GM12878 (cell line): ENCODE data around the gene CTSW. TPM values are rescaled to one million over a fixed set of nuclear protein-coding genes. Genes with fewer than 3 reads are reported as not detected.
A peak's percentile ranks its signal among the peaks of the same experiment; 100 is the strongest.

Experiments
- CEBPZ ChIP-seq: fragments of 150-350 bp; IDR thresholded peaks from 2 replicates; pipeline ENCODE4 v1.6.1; 2016; ENCODE audit warnings: low read depth, low read length
- ETV6 ChIP-seq, 2 experiments: fragments of 450-650 bp in 1 of 2; IDR thresholded peaks in 1 of 2; conservative IDR thresholded peaks in 1 of 2; 2 replicates each; pipeline ENCODE4 v1.6.1; 2014; ENCODE audit warnings: antibody characterized with exemption in 1 of 2, borderline replicate concordance in 1 of 2, low read depth in 1 of 2, mild to moderate bottlenecking in 1 of 2, moderate library complexity in 1 of 2
- FOS ChIP-seq: IDR thresholded peaks from 3 replicates; pipeline ENCODE4 v1.6.1; 2011; ENCODE audit warnings: borderline replicate concordance; ENCODE audit not compliant: insufficient read length; ENCODE audit errors: extremely low read depth
- GABPA ChIP-seq: IDR thresholded peaks from 2 replicates; pipeline ENCODE4 v1.6.1; 2014; ENCODE audit warnings: antibody characterized with exemption, low read depth, mild to moderate bottlenecking, inconsistent platforms
- HCFC1 ChIP-seq: fragments of 150-350 bp; IDR thresholded peaks from 2 replicates; pipeline ENCODE4 v1.6.1; 2014; ENCODE audit warnings: low read length
- HDAC2 ChIP-seq: fragments of 200-600 bp; sonication (generic); IDR thresholded peaks from 2 replicates; pipeline ENCODE4 v1.6.1; 2017
- KAT2A ChIP-seq: conservative IDR thresholded peaks from 2 replicates; pipeline ENCODE4 v1.6.1; 2011; ENCODE audit warnings: low read depth, low read length; ENCODE audit not compliant: control insufficient read depth
- MEF2B ChIP-seq: fragments of 450-650 bp; IDR thresholded peaks from 2 replicates; pipeline ENCODE4 v1.6.1; 2018; ENCODE audit warnings: mild to moderate bottlenecking, moderate library complexity; ENCODE audit not compliant: partially characterized antibody, poor library complexity, severe bottlenecking
- MYB ChIP-seq: fragments of 150-350 bp; IDR thresholded peaks from 2 replicates; pipeline ENCODE4 v1.6.1; 2014; ENCODE audit warnings: mild to moderate bottlenecking, low read depth, low read length, borderline replicate concordance
- MYC ChIP-seq: IDR thresholded peaks from 2 replicates; pipeline ENCODE4 v1.6.1; 2011; ENCODE audit warnings: mild to moderate bottlenecking, low read length, moderate library complexity, inconsistent platforms; ENCODE audit not compliant: insufficient read depth, insufficient replicate concordance, insufficient read length, severe bottlenecking
- NBN ChIP-seq: fragments of 450-650 bp; IDR thresholded peaks from 2 replicates; pipeline ENCODE4 v1.6.1; 2016
- NR2C1 ChIP-seq: fragments of 450-650 bp; IDR thresholded peaks from 2 replicates; pipeline ENCODE4 v1.6.1; 2017; ENCODE audit warnings: antibody characterized with exemption, mild to moderate bottlenecking, moderate library complexity
- PML ChIP-seq: IDR thresholded peaks from 2 replicates; pipeline ENCODE4 v1.6.1; 2012; ENCODE audit warnings: low read length, inconsistent platforms
- POLR2A ChIP-seq: IDR thresholded peaks from 2 replicates; pipeline ENCODE4 v1.6.1; 2011; ENCODE audit warnings: low read depth, mild to moderate bottlenecking, low read length
- POU2F2 ChIP-seq: IDR thresholded peaks from 3 replicates; pipeline ENCODE4 v1.6.1; 2011; ENCODE audit warnings: low read depth, mild to moderate bottlenecking, low read length, borderline replicate concordance
- RELB ChIP-seq: fragments of 450-650 bp; IDR thresholded peaks from 2 replicates; pipeline ENCODE4 v1.6.1; 2017; ENCODE audit warnings: low read depth, mild to moderate bottlenecking, moderate library complexity
- REST ChIP-seq: IDR thresholded peaks from 2 replicates; pipeline ENCODE4 v1.6.1; 2012; ENCODE audit warnings: mild to moderate bottlenecking, low read depth, low read length
- SMAD1 ChIP-seq: fragments of 450-650 bp; IDR thresholded peaks from 2 replicates; pipeline ENCODE4 v1.6.1; 2018; ENCODE audit warnings: mild to moderate bottlenecking, low read depth; ENCODE audit not compliant: partially characterized antibody
- SP1 ChIP-seq: IDR thresholded peaks from one replicate; pipeline ENCODE4 v1.6.1; 2011; ENCODE audit warnings: low read depth, low read length
- SREBF1 ChIP-seq: IDR thresholded peaks from 2 replicates; pipeline ENCODE4 v1.6.1; 2012; ENCODE audit warnings: mild to moderate bottlenecking, low read length
- SRF ChIP-seq, 2 experiments: IDR thresholded peaks; 2 replicates each; pipeline ENCODE4 v1.6.1; 2011; ENCODE audit warnings: low read depth in 2 of 2, low read length in 2 of 2, mild to moderate bottlenecking in 1 of 2, moderate library complexity in 1 of 2
- TAF1 ChIP-seq: IDR thresholded peaks from 2 replicates; pipeline ENCODE4 v1.6.1; 2011; ENCODE audit warnings: mild to moderate bottlenecking, low read depth, low read length, borderline replicate concordance
- ZNF207 ChIP-seq: fragments of 450-650 bp; IDR thresholded peaks from 2 replicates; pipeline ENCODE4 v1.6.1; 2014; ENCODE audit warnings: antibody characterized with exemption, mild to moderate bottlenecking, borderline replicate concordance
- polyA plus RNA-seq, 11 experiments: library from polyadenylated mRNA; depleted of rRNA in 4 of 11; unstranded in 6 of 11; stranded (reverse) in 5 of 11; fragments of >200 nt; fragmentation: Nextera tagmentation in 4 of 11; fragmentation: Illumina TruSeq in 1 of 11; extraction: Ambion mirVana in 4 of 11; extraction: Trizol in 1 of 11; gene quantifications; 1 replicate in 1 of 11; 2 replicates in 10 of 11; pipeline versions ENCODE4 v1.2.1 to v1.2.3, GENCODE V29; 2011 to 2016; ENCODE audit warnings: inconsistent platforms in 2 of 11, missing spikeins in 2 of 11, low read depth in 1 of 11
- total RNA-seq, 4 experiments: library from RNA; depleted of rRNA in 3 of 4; stranded (reverse); fragments of >200 nt in 3 of 4; fragmentation: Illumina TruSeq in 1 of 4; extraction: Trizol in 1 of 4; gene quantifications; 2 replicates each; pipeline versions ENCODE4 v1.2.1 to v1.2.3, GENCODE V29; 2013 to 2021

The CTSW gene
- total and polyA plus RNA-seq, 10 of the 15 experiments (the other 5 are each of a cell fraction or from before 2014, with no cell fraction given): 0.53 to 12.0 (median 1.7) TPM

- TF ChIP-seq REST: 0 out of 2 replicates have a peak, but pooled peaks have one; percentile 29
- TF ChIP-seq MYC: no peak
- TF ChIP-seq MYB: no peak
- TF ChIP-seq FOS: no peak
- TF ChIP-seq MEF2B: peak; percentile 26
- TF ChIP-seq ZNF207: peak; percentile 62; the same call in 1 of the 2 replicates
- no peak for TF ChIP-seq KAT2A
- TF ChIP-seq GABPA: no peak
- TF ChIP-seq NR2C1: peak; percentile 80
- no peak for TF ChIP-seq CEBPZ
- peak; percentile 77 for TF ChIP-seq TAF1
- peak; percentile 54; the same call in 1 of the 3 replicates for TF ChIP-seq POU2F2
- peak; percentile 86 for TF ChIP-seq NBN
- TF ChIP-seq ETV6 (conservative IDR thresholded peaks at IDR 0.05 in 1 of 2, IDR thresholded peaks at IDR 0.05 in 1 of 2; ENCODE audit: borderline replicate concordance in 1 of 2, low read depth in 1 of 2): peak in 1 of 2 experiments; percentile 29; a peak in 2 of 4 replicates
- TF ChIP-seq POLR2A: peak; percentile 96
- TF ChIP-seq SP1: peak; percentile 77
- peak; percentile 66 for TF ChIP-seq HCFC1
- peak; percentile 16 for TF ChIP-seq SMAD1
- peak; percentile 79 for TF ChIP-seq RELB
- peak in 1 of 2 experiments; percentile 76; a peak in 2 of 4 replicates for TF ChIP-seq SRF (IDR thresholded peaks at IDR 0.05; ENCODE audit: low read depth in 2 of 2, low read length in 2 of 2)
- TF ChIP-seq SREBF1: peak; percentile 48; the same call in 1 of the 2 replicates
- no peak for TF ChIP-seq HDAC2
- no peak for TF ChIP-seq PML
Observed at GRCh38 chr11:65888163-65888814, 8.7 kb downstream of the CTSW start, which contains the start of gene FIBP (continued).
